ACHN (cell line): ENCODE data around the gene PLK1.
"Not testable (repeated sequence)": the region's sequence is repeated elsewhere in the genome, so short reads cannot be mapped to it uniquely, and the experiment has no call there.

Source experiments
- DNase-seq: peaks from one replicate; pipeline ENCODE4 v3.0.0-alpha.2; 2015
- in situ Hi-C: cut with HindIII; loops from 2 replicates; pipeline ENCODE4 v1.10.0; 2017; ENCODE audit warnings: low sequenced_read_pairs, low pct_ligation_motif_present, low pct_unique_long_range_greater_than_20kb

Gene PLK1

GRCh38 chr16:23678430-23679273 lies at the start of gene PLK1:
PLK1 (plus strand) TSS chr16:23678889; CDS start chr16:23678933, 44 bp downstream.
- peak; percentile 95 for DNase-seq
- in situ Hi-C loops = no loop called here

GRCh38 chr16:23629516-23629915 lies 49.2 kb upstream of the PLK1 start:
- DNase-seq = no peak
- in situ Hi-C loops = no loop called here

GRCh38 chr16:23631874-23632273 lies 46.8 kb upstream of the PLK1 start:
- in situ Hi-C loops, DNase-seq: not testable (repeated sequence)

- no peak for DNase-seq
- in situ Hi-C loops = no loop called here
Measured at GRCh38 chr16:23634461-23635036, 44.1 kb upstream of the PLK1 start.

- no peak for DNase-seq
- in situ Hi-C loops = no loop called here
Measured at GRCh38 chr16:23635958-23636357, 42.7 kb upstream of the PLK1 start.

- DNase-seq = no peak
- in situ Hi-C loops = no loop called here
Measured at GRCh38 chr16:23640615-23640930, 38.1 kb upstream of the PLK1 start.

GRCh38 chr16:23640931-23641765 lies 37.5 kb upstream of the PLK1 start, which contains the start of the genes DCTN5 and PALB2:
DCTN5 (plus strand) TSS chr16:23641466; CDS start chr16:23641543, 77 bp downstream.
PALB2 (minus strand) TSS chr16:23641310; CDS start chr16:23641157, 153 bp downstream.
- in situ Hi-C loops = no loop called here
- peak; percentile 98 for DNase-seq

GRCh38 chr16:23642246-23642774 lies 36.4 kb upstream of the PLK1 start:
- no peak for DNase-seq
- in situ Hi-C loops = no loop called here

GRCh38 chr16:23650674-23651416 lies 27.8 kb upstream of the PLK1 start:
- in situ Hi-C loops = no loop called here
- no peak for DNase-seq

- DNase-seq = no peak
- in situ Hi-C loops = no loop called here
Measured at GRCh38 chr16:23651943-23652468, 26.7 kb upstream of the PLK1 start.

GRCh38 chr16:23663918-23664317 lies 14.8 kb upstream of the PLK1 start:
- in situ Hi-C loops = no loop called here
- DNase-seq = no peak

GRCh38 chr16:23666571-23667354 lies 11.9 kb upstream of the PLK1 start:
- DNase-seq = no peak
- in situ Hi-C loops = no loop called here

GRCh38 chr16:23667355-23667659 lies 11.4 kb upstream of the PLK1 start:
- no peak for DNase-seq
- in situ Hi-C loops = no loop called here

GRCh38 chr16:23668225-23668624 lies 10.5 kb upstream of the PLK1 start:
- DNase-seq = no peak
- in situ Hi-C loops = no loop called here

GRCh38 chr16:23668873-23669272 lies 9.8 kb upstream of the PLK1 start:
- in situ Hi-C loops = no loop called here
- DNase-seq = no peak

GRCh38 chr16:23670137-23670776 lies 8.4 kb upstream of the PLK1 start:
- DNase-seq = peak; percentile 94
- in situ Hi-C loops = no loop called here

- DNase-seq = no peak
- in situ Hi-C loops = no loop called here
Measured at GRCh38 chr16:23673971-23674614, 4.6 kb upstream of the PLK1 start.
